ENCODE measurements around the gene ZNF697. TPM values are rescaled to one million over a fixed set of nuclear protein-coding genes. Genes with fewer than 3 reads are reported as not detected.

Gene ZNF697
- total and polyA plus RNA-seq, 8 donors: 0.78 to 11.9 (median 2.1) TPM

- Histone ChIP-seq H3K27ac (no peak overlapping the region), H3K27me3 (no peaks in the 10 kb centered on the region), H3K9me3 (no peaks in the 10 kb centered on the region), H3K36me3 (no peaks in the 10 kb centered on the region), H3K4me1 (peaks cover 6 to 16% (median 10%) of the 10 kb centered on the region in 4 donors), H3K4me3 (no peak overlapping the region)
- no peak for TF ChIP-seq POLR2AphosphoS5 (IDR thresholded peaks at IDR 0.05)
- TF ChIP-seq CTCF (IDR thresholded peaks at IDR 0.05): no peak
- DNase-seq: no peak
- intact Hi-C loops (cut with DNase I; ENCODE audit: low total_unique reads): no loop called here
- WGBS, 5 donors: 74 to 85% (median 78%) methylated on average over 5 of the region's 5 CpGs
Measured at GRCh38 chr1:119664067-119664466, 16.0 kb upstream of the ZNF697 start.

- Histone ChIP-seq H3K27me3 (no peaks in the 10 kb centered on the region), H3K9me3 (no peaks in the 10 kb centered on the region), H3K27ac (no peak overlapping the region), H3K36me3 (no peaks in the 10 kb centered on the region), H3K4me1 (peaks cover 6 to 16% (median 10%) of the 10 kb centered on the region in 4 donors), H3K4me3 (no peak overlapping the region)
- intact Hi-C loops (cut with DNase I; ENCODE audit: low total_unique reads): no loop called here
- WGBS, 5 donors: 59 to 72% (median 64%) methylated on average over 3 of the region's 3 CpGs
- TF ChIP-seq POLR2AphosphoS5 (IDR thresholded peaks at IDR 0.05) (no peak), EP300 (IDR thresholded peaks at IDR 0.05) (no peak), CTCF (IDR thresholded peaks at IDR 0.05) (no peak), POLR2A (IDR thresholded peaks at IDR 0.05) (no peak)
- no peak for DNase-seq
Measured at GRCh38 chr1:119662034-119662437, 14.0 kb upstream of the ZNF697 start.

GRCh38 chr1:119660253-119661083, 12.4 kb upstream of the ZNF697 start:
- WGBS, 5 donors: 25 to 56% (median 34%) methylated on average over 5 of the region's 5 CpGs
- Histone ChIP-seq H3K9me3 (no peaks in the 10 kb centered on the region), H3K27me3 (no peaks in the 10 kb centered on the region), H3K27ac (peak overlapping the region; percentile 53 to 70 (median 61)), H3K4me3 (no peak overlapping the region), H3K4me1 (peaks cover 6 to 17% (median 10%) of the 10 kb centered on the region in 4 donors), H3K36me3 (no peaks in the 10 kb centered on the region)
- intact Hi-C loops (cut with DNase I; ENCODE audit: low total_unique reads): no loop called here
- TF ChIP-seq EP300 (IDR thresholded peaks at IDR 0.05): no peak
- no peak for TF ChIP-seq POLR2A (IDR thresholded peaks at IDR 0.05)
- TF ChIP-seq CTCF (IDR thresholded peaks at IDR 0.05): no peak
- no peak for TF ChIP-seq POLR2AphosphoS5 (IDR thresholded peaks at IDR 0.05)
- DNase-seq: peak in 1 of 2 donors; percentile 77

- Histone ChIP-seq H3K36me3 (no peaks in the 10 kb centered on the region), H3K27me3 (no peaks in the 10 kb centered on the region), H3K4me3 (no peak overlapping the region), H3K9me3 (no peaks in the 10 kb centered on the region), H3K4me1 (peaks cover 6 to 25% (median 10%) of the 10 kb centered on the region in 4 donors), H3K27ac (peak overlapping the region; percentile 53 to 70 (median 59))
- intact Hi-C loops (cut with DNase I; ENCODE audit: low total_unique reads): no loop called here
- WGBS, 5 donors: 20 to 39% (median 26%) methylated on average over 3 of the region's 3 CpGs
- peak in 1 of 3 donors; percentile 20 for TF ChIP-seq POLR2AphosphoS5 (IDR thresholded peaks at IDR 0.05)
- TF ChIP-seq POLR2A (IDR thresholded peaks at IDR 0.05): no peak
- DNase-seq: peak in 1 of 2 donors; percentile 81
Measured at GRCh38 chr1:119659628-119660027, 11.6 kb upstream of the ZNF697 start.

Data from stomach (tissue), 9 donors.